A673 (cell line): ENCODE data around the gene UBTD1. TPM values are rescaled to one million over a fixed set of nuclear protein-coding genes. Genes with fewer than 3 reads are reported as not detected.

Experiments
- BruUV-seq: library from RNA; stranded (reverse); fragments of 400-500 nt; replicated peaks from 2 replicates; lab custom pipeline; 2021; lab: Mats Ljungman, UMichigan
- CTCF ChIA-PET: fragments of 300-600 bp; sonication (Branson Sonifier 250); formaldehyde crosslinking; loops from one replicate; lab custom pipeline; 2022; ENCODE audit warnings: antibody characterized with exemption; lab: Charles Lee
- POLR2A ChIA-PET: fragments of 300-600 bp; sonication (Branson Sonifier 250); formaldehyde crosslinking; loops from one replicate; lab custom pipeline; 2022; ENCODE audit warnings: antibody characterized with exemption; ENCODE audit not compliant: low non-redundant PET; lab: Charles Lee
- DNase-seq: peaks from one replicate; pipeline ENCODE4 v3.0.0-alpha.2; 2015; ENCODE audit warnings: low spot score
- H3K27ac ChIP-seq: fragments of 200-600 bp; sonication (generic); 2 replicates; pipeline ENCODE4 v1.5.1; 2016; ENCODE audit warnings: mixed run types, low read depth, mild to moderate bottlenecking, mixed read lengths, antibody characterized with exemption, low read length; ENCODE audit not compliant: poor library complexity, severe bottlenecking
- H3K27me3 ChIP-seq: fragments of 200-600 bp; sonication (generic); replicated peaks from 2 replicates; pipeline ENCODE4 v1.6.1; 2017; ENCODE audit warnings: mixed run types, low read depth, mild to moderate bottlenecking, mixed read lengths, antibody characterized with exemption, low read length; ENCODE audit not compliant: insufficient read depth, poor library complexity
- H3K36me3 ChIP-seq: fragments of 200-600 bp; sonication (generic); 2 replicates; pipeline ENCODE4 v1.6.1; 2016; ENCODE audit warnings: mixed run types, mild to moderate bottlenecking, mixed read lengths, antibody characterized with exemption, low read length; ENCODE audit not compliant: insufficient read depth, poor library complexity, severe bottlenecking
- H3K4me1 ChIP-seq: fragments of 200-600 bp; sonication (generic); 2 replicates; pipeline ENCODE4 v1.6.1; 2017; ENCODE audit warnings: mixed run types, mild to moderate bottlenecking, mixed read lengths, antibody characterized with exemption, low read length; ENCODE audit not compliant: insufficient read depth, poor library complexity, severe bottlenecking
- H3K4me3 ChIP-seq: fragments of 200-600 bp; sonication (generic); 2 replicates; pipeline ENCODE4 v1.5.1; 2016; ENCODE audit warnings: low read depth, mixed run types, mild to moderate bottlenecking, mixed read lengths, low read length; ENCODE audit not compliant: poor library complexity, severe bottlenecking
- H3K9me3 ChIP-seq: fragments of 200-600 bp; sonication (generic); 2 replicates; pipeline ENCODE4 v1.6.1; 2016; ENCODE audit warnings: mixed run types, low read depth, mild to moderate bottlenecking, mixed read lengths, antibody characterized with exemption, low read length; ENCODE audit not compliant: poor library complexity, severe bottlenecking
- CTCF ChIP-seq: fragments of 300-800, 200-600 bp; sonication (generic); conservative IDR thresholded peaks from 2 replicates; pipeline ENCODE4 v1.5.1; 2017; ENCODE audit warnings: low read depth, mild to moderate bottlenecking, antibody characterized with exemption, low read length, moderate library complexity, mixed read lengths
- EZH2 ChIP-seq: fragments of 200-600 bp; sonication (generic); IDR thresholded peaks from 2 replicates; pipeline ENCODE4 v1.6.1; 2017; ENCODE audit warnings: borderline replicate concordance, low read depth, mild to moderate bottlenecking, mixed read lengths, antibody characterized with exemption, low read length; ENCODE audit not compliant: poor library complexity, severe bottlenecking
- intact Hi-C: fragments of 100-400 bp; cut with micrococcal nuclease; formaldehyde crosslinking; loops from one replicate; pipeline ENCODE4 v1.10.0; 2022; ENCODE audit not compliant: unreplicated experiment
- total RNA-seq: library from RNA; stranded (reverse); gene quantifications from 2 replicates; pipeline ENCODE4 v1.2.3, GENCODE V29; 2021

Gene UBTD1
- total RNA-seq, 1 experiment from 2014 or later = 3.1 TPM

- ChIA-PET POLR2A (no interaction called here), CTCF (no interaction called here)
- peaks cover 51% of the 10 kb centered on the region for H3K36me3 ChIP-seq
- H3K27me3 ChIP-seq = no peaks in the 10 kb centered on the region
- H3K9me3 ChIP-seq = no peaks in the 10 kb centered on the region
- H3K4me3 ChIP-seq = no peak overlapping the region
- intact Hi-C loops = no loop called here
- TF ChIP-seq CTCF = no peak
- no peak for TF ChIP-seq EZH2
- DNase-seq = no peak
- no TSS peak for BruUV-seq
- H3K27ac ChIP-seq = no peak overlapping the region
- H3K4me1 ChIP-seq = peaks cover 2% of the 10 kb centered on the region
Observed at GRCh38 chr10:97452352-97452751, 46.4 kb upstream of the UBTD1 start.

GRCh38 chr10:97454330-97455036 lies 44.2 kb upstream of the UBTD1 start:
- Histone ChIP-seq H3K4me1 (no peaks in the 10 kb centered on the region), H3K36me3 (peaks cover 70% of the 10 kb centered on the region), H3K27ac (no peak overlapping the region), H3K27me3 (no peaks in the 10 kb centered on the region), H3K4me3 (no peak overlapping the region), H3K9me3 (no peaks in the 10 kb centered on the region)
- POLR2A ChIA-PET = no interaction called here
- peak; percentile 30 for DNase-seq
- CTCF ChIA-PET = no interaction called here
- intact Hi-C loops = no loop called here
- BruUV-seq = no TSS peak
- no peak for TF ChIP-seq CTCF
- no peak for TF ChIP-seq EZH2

DNA sequence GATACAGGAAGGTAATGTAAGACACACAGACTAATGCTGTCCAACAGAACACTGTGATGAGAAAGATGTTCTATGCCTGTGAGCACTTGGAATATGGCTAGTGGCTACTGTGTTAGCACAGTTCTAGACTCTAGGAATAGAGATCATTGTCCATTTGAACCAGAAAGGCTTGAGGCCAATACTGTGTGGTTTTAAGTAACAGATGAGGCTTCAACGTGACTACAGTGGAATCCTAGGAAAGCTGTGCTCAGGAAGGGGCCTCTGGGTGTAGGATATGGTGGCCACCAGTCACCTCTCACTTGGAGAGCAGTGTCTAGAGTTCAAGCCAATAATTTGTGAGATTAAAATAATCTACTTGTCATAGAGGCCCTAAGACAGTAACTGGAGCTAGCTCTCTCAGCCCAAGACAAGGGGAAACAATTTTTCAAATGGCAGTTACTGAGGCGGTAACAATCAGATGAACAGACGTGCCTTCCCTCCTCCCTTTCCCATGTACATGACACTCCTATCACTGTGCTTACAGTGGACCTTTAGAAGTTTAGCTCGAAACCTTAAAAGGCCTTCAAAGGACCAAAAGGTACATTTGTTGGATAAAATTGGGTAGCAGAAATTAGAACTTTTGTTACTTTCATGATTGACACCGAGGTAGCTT lies 42.6 kb upstream of the UBTD1 start:
- intact Hi-C loops = no loop called here
- no peak for DNase-seq
- ChIA-PET POLR2A (no interaction called here), CTCF (no interaction called here)
- H3K4me3 ChIP-seq = no peak overlapping the region
- no TSS peak for BruUV-seq
- H3K4me1 ChIP-seq = no peaks in the 10 kb centered on the region
- H3K27ac ChIP-seq = no peak overlapping the region
- TF ChIP-seq EZH2 (no peak), CTCF (no peak)
- no peaks in the 10 kb centered on the region for H3K9me3 ChIP-seq
- no peaks in the 10 kb centered on the region for H3K27me3 ChIP-seq
- peaks cover 86% of the 10 kb centered on the region for H3K36me3 ChIP-seq
